ENCODE data around the gene AKR1C4. TPM values are rescaled to one million over a fixed set of nuclear protein-coding genes. Genes with fewer than 3 reads are reported as not detected.

Gene AKR1C4
- total and polyA plus RNA-seq, 2 of the 8 experiments (the other 6 are each of a cell fraction or from before 2014, with no cell fraction given), result not detected

Other genes with a start within 250 kb of the AKR1C4 start
- gene AKR1C1, start 233.4 kb upstream of the AKR1C4 start, total RNA-seq (2021; fragmentation: NEBNext Ultra II Directional; extraction: Animal tissue kit (Norgen Biotek cat#: 25700)), result 1.4 and 2.3 TPM in 2 replicates
- gene AKR1C1, start 233.4 kb upstream of the AKR1C4 start, polyA plus RNA-seq (2011; rRNA removed), result 2.1 and 3.1 TPM in 2 replicates
- gene AKR1C2, start 193.0 kb upstream of the AKR1C4 start, total RNA-seq (2021; fragmentation: NEBNext Ultra II Directional; extraction: Animal tissue kit (Norgen Biotek cat#: 25700)), result 1.0 and 1.2 TPM in 2 replicates
- gene AKR1C2, start 193.0 kb upstream of the AKR1C4 start, polyA plus RNA-seq (2011; rRNA removed), result 0.50 and 0.77 TPM in 2 replicates
- gene AKR1C3, start 102.4 kb upstream of the AKR1C4 start, total RNA-seq (2021; fragmentation: NEBNext Ultra II Directional; extraction: Animal tissue kit (Norgen Biotek cat#: 25700)), result 4.5 and 4.6 TPM in 2 replicates
- gene AKR1C3, start 102.4 kb upstream of the AKR1C4 start, polyA plus RNA-seq (2011; rRNA removed), result 4.5 and 6.9 TPM in 2 replicates
- not detected in 2 replicates for gene AKR1C8, start 11.7 kb upstream of the AKR1C4 start, total RNA-seq (2021; fragmentation: NEBNext Ultra II Directional; extraction: Animal tissue kit (Norgen Biotek cat#: 25700))
- not detected in 2 replicates for gene AKR1C8, start 11.7 kb upstream of the AKR1C4 start, polyA plus RNA-seq (2011; rRNA removed)
- not detected in 2 replicates for gene UCN3, start 168.1 kb downstream of the AKR1C4 start, total RNA-seq (2021; fragmentation: NEBNext Ultra II Directional; extraction: Animal tissue kit (Norgen Biotek cat#: 25700))
- gene UCN3, start 168.1 kb downstream of the AKR1C4 start, polyA plus RNA-seq (2011; rRNA removed), result not detected in 2 replicates
- not detected in 2 replicates for gene TUBAL3, start 208.0 kb downstream of the AKR1C4 start, total RNA-seq (2021; fragmentation: NEBNext Ultra II Directional; extraction: Animal tissue kit (Norgen Biotek cat#: 25700))
- 0.05 and 0.17 TPM in 2 replicates for gene TUBAL3, start 208.0 kb downstream of the AKR1C4 start, polyA plus RNA-seq (2011; rRNA removed)
- 109 and 117 TPM in 2 replicates for gene NET1, start 215.7 kb downstream of the AKR1C4 start, total RNA-seq (2021; fragmentation: NEBNext Ultra II Directional; extraction: Animal tissue kit (Norgen Biotek cat#: 25700))
- gene NET1, start 215.7 kb downstream of the AKR1C4 start, polyA plus RNA-seq (2011; rRNA removed), result 21.5 and 24.3 TPM in 2 replicates

All from H1 (cell line).